Measurements from ENCODE around the gene DIAPH3.

DIAPH3 gene

GRCh38 chr13:59879281-59879680 lies 284.4 kb downstream of the DIAPH3 start:
- in situ Hi-C loops (cut with MboI; ENCODE audit: low sequenced_read_pairs), result no loop called here

GRCh38 chr13:59877933-59878332 lies 285.8 kb downstream of the DIAPH3 start:
- in situ Hi-C loops (cut with MboI; ENCODE audit: low sequenced_read_pairs), result no loop called here

GRCh38 chr13:59874973-59875372 lies 288.8 kb downstream of the DIAPH3 start:
- in situ Hi-C loops (cut with MboI; ENCODE audit: low sequenced_read_pairs), result no loop called here

GRCh38 chr13:59873856-59874255 lies 289.9 kb downstream of the DIAPH3 start:
- in situ Hi-C loops (cut with MboI; ENCODE audit: low sequenced_read_pairs), result no loop called here

GRCh38 chr13:59873309-59873708 lies 290.4 kb downstream of the DIAPH3 start:
- in situ Hi-C loops (cut with MboI; ENCODE audit: low sequenced_read_pairs), result no loop called here

GRCh38 chr13:59867867-59868266 lies 295.9 kb downstream of the DIAPH3 start:
- in situ Hi-C loops (cut with MboI; ENCODE audit: low sequenced_read_pairs), result no loop called here

GRCh38 chr13:59865398-59865797 lies 298.3 kb downstream of the DIAPH3 start:
- in situ Hi-C loops (cut with MboI; ENCODE audit: low sequenced_read_pairs), result no loop called here

GRCh38 chr13:59863621-59864020 lies 300.1 kb downstream of the DIAPH3 start:
- in situ Hi-C loops (cut with MboI; ENCODE audit: low sequenced_read_pairs), result no loop called here

GRCh38 chr13:59861676-59862075 lies 302.1 kb downstream of the DIAPH3 start:
- in situ Hi-C loops (cut with MboI; ENCODE audit: low sequenced_read_pairs), result no loop called here

GRCh38 chr13:59856281-59856810 lies 307.4 kb downstream of the DIAPH3 start:
- in situ Hi-C loops (cut with MboI; ENCODE audit: low sequenced_read_pairs), result no loop called here

GRCh38 chr13:59846845-59847620 lies 316.7 kb downstream of the DIAPH3 start:
- in situ Hi-C loops (cut with MboI; ENCODE audit: low sequenced_read_pairs), result no loop called here

GRCh38 chr13:59843040-59843439 lies 320.7 kb downstream of the DIAPH3 start:
- in situ Hi-C loops (cut with MboI; ENCODE audit: low sequenced_read_pairs), result no loop called here

- in situ Hi-C loops (cut with MboI; ENCODE audit: low sequenced_read_pairs), result no loop called here
Observed at GRCh38 chr13:59842507-59842906, 321.2 kb downstream of the DIAPH3 start.

GRCh38 chr13:59839186-59839585 lies 324.5 kb downstream of the DIAPH3 start:
- in situ Hi-C loops (cut with MboI; ENCODE audit: low sequenced_read_pairs), result no loop called here

- in situ Hi-C loops (cut with MboI; ENCODE audit: low sequenced_read_pairs), result no loop called here
Observed at GRCh38 chr13:59837101-59837500, 326.6 kb downstream of the DIAPH3 start.

GRCh38 chr13:59835569-59835968 lies 328.2 kb downstream of the DIAPH3 start:
- in situ Hi-C loops (cut with MboI; ENCODE audit: low sequenced_read_pairs), result no loop called here

- in situ Hi-C loops (cut with MboI; ENCODE audit: low sequenced_read_pairs), result no loop called here
Observed at GRCh38 chr13:59834801-59835200, 328.9 kb downstream of the DIAPH3 start.

GRCh38 chr13:59829690-59830089 lies 334.0 kb downstream of the DIAPH3 start:
- in situ Hi-C loops (cut with MboI; ENCODE audit: low sequenced_read_pairs), result no loop called here

- in situ Hi-C loops (cut with MboI; ENCODE audit: low sequenced_read_pairs), result no loop called here
Observed at GRCh38 chr13:59823486-59823885, 340.2 kb downstream of the DIAPH3 start.

GRCh38 chr13:59809564-59809963 lies 354.2 kb downstream of the DIAPH3 start:
- in situ Hi-C loops (cut with MboI; ENCODE audit: low sequenced_read_pairs), result no loop called here

- in situ Hi-C loops (cut with MboI; ENCODE audit: low sequenced_read_pairs), result no loop called here
Observed at GRCh38 chr13:59806801-59807200, 356.9 kb downstream of the DIAPH3 start.

GRCh38 chr13:59801107-59801880 lies 362.4 kb downstream of the DIAPH3 start:
- in situ Hi-C loops (cut with MboI; ENCODE audit: low sequenced_read_pairs), result no loop called here

All from hTERT RPE-1 (cell line).